SU-DHL-6 (cell line): ENCODE results near the gene SMARCA4.

Experiments
- H2AFZ ChIP-seq: fragments of 200-600 bp; sonication (generic); 2 replicates; pipeline ENCODE4 v1.6.1; 2014; ENCODE audit warnings: low read depth, mild to moderate bottlenecking, moderate library complexity, mixed read lengths, antibody characterized with exemption, low read length; ENCODE audit not compliant: severe bottlenecking
- H3F3A ChIP-seq: fragments of 200-600 bp; shearing (Covaris generic); 2 replicates; pipeline ENCODE4 v1.6.0; 2016; ENCODE audit warnings: antibody characterized with exemption, mild to moderate bottlenecking; ENCODE audit not compliant: insufficient read depth
- H3K27ac ChIP-seq: fragments of 200-600 bp; sonication (generic); 2 replicates; pipeline ENCODE4 v1.5.1; 2016; ENCODE audit warnings: low read depth, mild to moderate bottlenecking, low read length, moderate library complexity, mixed read lengths
- H3K27me3 ChIP-seq: fragments of 200-600 bp; sonication (generic), shearing (Covaris generic); 2 replicates; pipeline ENCODE4 v1.6.0; 2014; ENCODE audit warnings: mild to moderate bottlenecking, low read length
- H3K36me3 ChIP-seq: fragments of 200-600 bp; sonication (generic); 2 replicates; pipeline ENCODE4 v1.6.1; 2014; ENCODE audit warnings: mild to moderate bottlenecking, low read length, mixed read lengths
- H3K4me2 ChIP-seq: fragments of 300-600, 200-600 bp; shearing (Covaris generic), sonication (generic); 2 replicates; pipeline ENCODE4 v1.6.0; 2014; ENCODE audit warnings: low read length, low read depth, mild to moderate bottlenecking; ENCODE audit not compliant: poor library complexity, severe bottlenecking
- H3K4me3 ChIP-seq: fragments of 200-600 bp; sonication (generic); 2 replicates; pipeline ENCODE4 v1.5.1; 2014; ENCODE audit warnings: antibody characterized with exemption, low read length, mild to moderate bottlenecking, mixed read lengths; ENCODE audit not compliant: insufficient read depth, poor library complexity, severe bottlenecking
- H3K79me2 ChIP-seq: fragments of 200-600 bp; sonication (generic); 2 replicates; pipeline ENCODE4 v1.6.1; 2014; ENCODE audit warnings: mild to moderate bottlenecking, low read length, moderate library complexity; ENCODE audit not compliant: insufficient read depth
- H3K9ac ChIP-seq: fragments of 200-600 bp; sonication (generic); 2 replicates; pipeline ENCODE4 v1.7.0; 2014; ENCODE audit warnings: mild to moderate bottlenecking, low read length
- H3K9me2 ChIP-seq: fragments of 200-600 bp; sonication (generic); replicated peaks from 2 replicates; pipeline ENCODE4 v1.6.1; 2014; ENCODE audit warnings: low read length; ENCODE audit not compliant: insufficient read depth
- H3K9me3 ChIP-seq: fragments of 200-600 bp; sonication (generic); 2 replicates; pipeline ENCODE4 v1.6.1; 2014; ENCODE audit warnings: low read length, mixed read lengths; ENCODE audit not compliant: insufficient read depth
- H4K20me1 ChIP-seq: fragments of 200-600 bp; sonication (generic); 2 replicates; pipeline ENCODE4 v1.6.1; 2014; ENCODE audit warnings: low read depth, mild to moderate bottlenecking, antibody characterized with exemption, low read length, moderate library complexity, mixed read lengths
- EZH2phosphoT487 ChIP-seq: fragments of 200-600 bp; sonication (generic), shearing (Covaris generic); conservative IDR thresholded peaks from 2 replicates; pipeline ENCODE4 v1.6.1; 2018; ENCODE audit warnings: mild to moderate bottlenecking, antibody characterized with exemption, low read length, moderate library complexity, mixed read lengths
- TF ChIP-seq, protein P1 (sequence below): fragments of 200-600 bp; sonication (generic); IDR thresholded peaks from one replicate; pipeline ENCODE4 v1.5.1; 2017; ENCODE audit warnings: antibody characterized with exemption, mild to moderate bottlenecking, low read length, moderate library complexity; ENCODE audit not compliant: insufficient read depth, poor library complexity, severe bottlenecking

Gene SMARCA4

GRCh38 chr19:11031421-11032070 is 70.7 kb downstream of the SMARCA4 start:
- no peak overlapping the region for H3K27ac ChIP-seq
- peaks cover 17% of the 10 kb centered on the region for H3K36me3 ChIP-seq

DNA sequence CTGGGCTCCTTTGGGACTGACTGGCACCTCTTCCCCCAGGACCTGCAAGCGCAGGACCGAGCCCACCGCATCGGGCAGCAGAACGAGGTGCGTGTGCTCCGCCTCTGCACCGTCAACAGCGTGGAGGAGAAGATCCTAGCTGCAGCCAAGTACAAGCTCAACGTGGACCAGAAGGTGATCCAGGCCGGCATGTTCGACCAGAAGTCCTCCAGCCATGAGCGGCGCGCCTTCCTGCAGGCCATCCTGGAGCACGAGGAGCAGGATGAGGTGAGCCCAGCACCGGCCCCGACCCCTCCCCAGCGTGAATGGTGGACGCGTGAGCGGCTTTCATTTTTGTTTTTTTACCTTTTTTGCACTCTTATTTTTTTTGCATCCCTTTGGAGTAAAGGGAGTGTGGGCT is 72.4 kb downstream of the SMARCA4 start:
- H3K27ac ChIP-seq = no peak overlapping the region
- no peak overlapping the region for H3K9ac ChIP-seq
- H4K20me1 ChIP-seq = peaks cover 4% of the 10 kb centered on the region; the same call in 1 of the 2 replicates
- H3K4me2 ChIP-seq = no peak overlapping the region
- H3K9me3 ChIP-seq = no peaks in the 10 kb centered on the region
- no peaks in the 10 kb centered on the region for H3K27me3 ChIP-seq
- peaks cover 20% of the 10 kb centered on the region for H3F3A ChIP-seq
- H3K79me2 ChIP-seq = peaks cover 23% of the 10 kb centered on the region
- H3K9me2 ChIP-seq = no peaks in the 10 kb centered on the region
- H3K36me3 ChIP-seq = peaks cover 21% of the 10 kb centered on the region
- H2AFZ ChIP-seq = no peak overlapping the region
- no peak overlapping the region for H3K4me3 ChIP-seq
- TF ChIP-seq, protein P1, sequence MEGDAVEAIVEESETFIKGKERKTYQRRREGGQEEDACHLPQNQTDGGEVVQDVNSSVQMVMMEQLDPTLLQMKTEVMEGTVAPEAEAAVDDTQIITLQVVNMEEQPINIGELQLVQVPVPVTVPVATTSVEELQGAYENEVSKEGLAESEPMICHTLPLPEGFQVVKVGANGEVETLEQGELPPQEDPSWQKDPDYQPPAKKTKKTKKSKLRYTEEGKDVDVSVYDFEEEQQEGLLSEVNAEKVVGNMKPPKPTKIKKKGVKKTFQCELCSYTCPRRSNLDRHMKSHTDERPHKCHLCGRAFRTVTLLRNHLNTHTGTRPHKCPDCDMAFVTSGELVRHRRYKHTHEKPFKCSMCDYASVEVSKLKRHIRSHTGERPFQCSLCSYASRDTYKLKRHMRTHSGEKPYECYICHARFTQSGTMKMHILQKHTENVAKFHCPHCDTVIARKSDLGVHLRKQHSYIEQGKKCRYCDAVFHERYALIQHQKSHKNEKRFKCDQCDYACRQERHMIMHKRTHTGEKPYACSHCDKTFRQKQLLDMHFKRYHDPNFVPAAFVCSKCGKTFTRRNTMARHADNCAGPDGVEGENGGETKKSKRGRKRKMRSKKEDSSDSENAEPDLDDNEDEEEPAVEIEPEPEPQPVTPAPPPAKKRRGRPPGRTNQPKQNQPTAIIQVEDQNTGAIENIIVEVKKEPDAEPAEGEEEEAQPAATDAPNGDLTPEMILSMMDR = no peak
- TF ChIP-seq EZH2phosphoT487 = no peak

More at GRCh38 chr19:11031421-11032070, 70.7 kb downstream of the SMARCA4 start:
- Histone ChIP-seq H3K9me2 (no peaks in the 10 kb centered on the region), H3K9me3 (no peaks in the 10 kb centered on the region), H3K27me3 (no peaks in the 10 kb centered on the region), H4K20me1 (no peaks in the 10 kb centered on the region; the same call in 1 of the 2 replicates), H2AFZ (no peak overlapping the region), H3F3A (peaks cover 20% of the 10 kb centered on the region), H3K79me2 (peaks cover 6% of the 10 kb centered on the region), H3K9ac (no peak overlapping the region), H3K4me2 (no peak overlapping the region), H3K4me3 (no peak overlapping the region)
- TF ChIP-seq, protein P1 = no peak
- TF ChIP-seq EZH2phosphoT487 = no peak

DNA sequence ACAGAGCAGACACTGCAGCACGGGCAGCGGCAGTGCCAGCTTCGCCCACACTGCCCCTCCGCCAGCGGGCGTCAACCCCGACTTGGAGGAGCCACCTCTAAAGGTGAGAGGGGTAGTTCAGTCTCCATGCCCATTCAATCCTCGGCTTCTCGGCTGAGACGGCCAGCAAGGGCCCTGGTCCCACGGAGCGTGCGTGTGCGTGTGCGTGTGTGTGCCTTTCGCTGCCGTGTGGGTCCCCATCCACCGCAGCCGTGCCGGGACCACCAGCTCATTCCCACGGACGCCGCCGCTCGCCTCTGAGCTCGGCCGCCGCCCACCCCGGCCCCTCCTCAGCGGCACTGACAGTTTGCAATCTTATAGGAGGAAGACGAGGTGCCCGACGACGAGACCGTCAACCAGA is 72.9 kb downstream of the SMARCA4 start:
- Histone ChIP-seq H3K36me3 (peaks cover 21% of the 10 kb centered on the region), H3K27ac (no peak overlapping the region), H3K4me2 (no peak overlapping the region), H4K20me1 (peaks cover 4% of the 10 kb centered on the region; the same call in 1 of the 2 replicates), H3F3A (peaks cover 20% of the 10 kb centered on the region), H3K79me2 (peaks cover 28% of the 10 kb centered on the region), H3K9me2 (no peaks in the 10 kb centered on the region), H3K9ac (no peak overlapping the region), H3K27me3 (no peaks in the 10 kb centered on the region), H3K4me3 (no peak overlapping the region), H3K9me3 (no peaks in the 10 kb centered on the region), H2AFZ (no peak overlapping the region)
- TF ChIP-seq, protein P1 = no peak
- TF ChIP-seq EZH2phosphoT487 = no peak
